A673 (cell line): Measurements from ENCODE around the gene PHTF2.

Experiments
- EZH2 ChIP-seq: fragments of 200-600 bp; sonication (generic); IDR thresholded peaks from 2 replicates; pipeline ENCODE4 v1.6.1; 2017; ENCODE audit warnings: borderline replicate concordance, low read depth, mild to moderate bottlenecking, mixed read lengths, antibody characterized with exemption, low read length; ENCODE audit not compliant: poor library complexity, severe bottlenecking
- TF ChIP-seq, protein P1 (sequence below): fragments of 300-800, 200-600 bp; sonication (generic); conservative IDR thresholded peaks from 2 replicates; pipeline ENCODE4 v1.5.1; 2017; ENCODE audit warnings: low read depth, mild to moderate bottlenecking, antibody characterized with exemption, low read length, moderate library complexity, mixed read lengths

- TF ChIP-seq, protein P1, sequence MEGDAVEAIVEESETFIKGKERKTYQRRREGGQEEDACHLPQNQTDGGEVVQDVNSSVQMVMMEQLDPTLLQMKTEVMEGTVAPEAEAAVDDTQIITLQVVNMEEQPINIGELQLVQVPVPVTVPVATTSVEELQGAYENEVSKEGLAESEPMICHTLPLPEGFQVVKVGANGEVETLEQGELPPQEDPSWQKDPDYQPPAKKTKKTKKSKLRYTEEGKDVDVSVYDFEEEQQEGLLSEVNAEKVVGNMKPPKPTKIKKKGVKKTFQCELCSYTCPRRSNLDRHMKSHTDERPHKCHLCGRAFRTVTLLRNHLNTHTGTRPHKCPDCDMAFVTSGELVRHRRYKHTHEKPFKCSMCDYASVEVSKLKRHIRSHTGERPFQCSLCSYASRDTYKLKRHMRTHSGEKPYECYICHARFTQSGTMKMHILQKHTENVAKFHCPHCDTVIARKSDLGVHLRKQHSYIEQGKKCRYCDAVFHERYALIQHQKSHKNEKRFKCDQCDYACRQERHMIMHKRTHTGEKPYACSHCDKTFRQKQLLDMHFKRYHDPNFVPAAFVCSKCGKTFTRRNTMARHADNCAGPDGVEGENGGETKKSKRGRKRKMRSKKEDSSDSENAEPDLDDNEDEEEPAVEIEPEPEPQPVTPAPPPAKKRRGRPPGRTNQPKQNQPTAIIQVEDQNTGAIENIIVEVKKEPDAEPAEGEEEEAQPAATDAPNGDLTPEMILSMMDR = no peak
- TF ChIP-seq EZH2 = no peak
These were observed 68.4 kb downstream of the PHTF2 start for GRCh38 chr7:77866786-77867536.
